ENCODE data around the gene PHPT1. TPM values are rescaled to one million over a fixed set of nuclear protein-coding genes. Genes with fewer than 3 reads are reported as not detected.

PHPT1 gene
- total and polyA plus RNA-seq, 2 of the 13 experiments (the other 11 are each of a cell fraction or from before 2014, with no cell fraction given): 189 to 192 TPM

- TF ChIP-seq TAF15 (IDR thresholded peaks at IDR 0.05; ENCODE audit: low read depth, low read length, poor library complexity, severe bottlenecking) (no peak), ZNF572 (CRISPR knock-in tag; IDR thresholded peaks at IDR 0.05) (0 out of 2 replicates have a peak, but pooled peaks have one; percentile 57), PLRG1 (conservative IDR thresholded peaks at IDR 0.05) (no peak), ZFP90 (CRISPR knock-in tag; IDR thresholded peaks at IDR 0.05; ENCODE audit: borderline replicate concordance) (no peak; the same call in 1 of the 2 replicates), ISL2 (CRISPR knock-in tag; IDR thresholded peaks at IDR 0.05) (no peak; the same call in 1 of the 2 replicates), TCF7 (IDR thresholded peaks at IDR 0.05; ENCODE audit: low read depth) (no peak), ZBTB39 (CRISPR knock-in tag; IDR thresholded peaks at IDR 0.05) (no peak), ZNF382 (CRISPR knock-in tag; IDR thresholded peaks at IDR 0.05; ENCODE audit: borderline replicate concordance) (no peak), FOXC1 (CRISPR knock-in tag; IDR thresholded peaks at IDR 0.05; ENCODE audit: borderline replicate concordance) (0 out of 2 replicates have a peak, but pooled peaks have one; percentile 4), ZFP91 (CRISPR knock-in tag; IDR thresholded peaks at IDR 0.05; ENCODE audit: borderline replicate concordance) (peak; percentile 79; the same call in 1 of the 2 replicates), SRF (IDR thresholded peaks at IDR 0.05; ENCODE audit: low read depth, low read length) (no peak), BHLHE40 (IDR thresholded peaks at IDR 0.05; ENCODE audit: low read length) (peak; percentile 46; the same call in 1 of the 2 replicates), IKZF5 (CRISPR knock-in tag; IDR thresholded peaks at IDR 0.05) (peak; percentile 91; the same call in 1 of the 2 replicates), SKI (IDR thresholded peaks at IDR 0.05; ENCODE audit: partially characterized antibody) (peak; percentile 91), ZNF383 (CRISPR knock-in tag; IDR thresholded peaks at IDR 0.05; ENCODE audit: borderline replicate concordance) (no peak), RNF219 (CRISPR knock-in tag; IDR thresholded peaks at IDR 0.05) (no peak), ZNF567 (CRISPR knock-in tag; IDR thresholded peaks at IDR 0.05; ENCODE audit: borderline replicate concordance) (no peak), ZNF230 (CRISPR knock-in tag; IDR thresholded peaks at IDR 0.05) (no peak; the same call in 1 of the 2 replicates)
These were observed 33.1 kb downstream of the PHPT1 start (continued) for GRCh38 chr9:136882109-136882946.

All from HepG2 (cell line).